Right lobe of liver (tissue), 4 donors: ENCODE results near the gene SPC24.

Experiments
- CTCF ChIP-seq, 4 donors: fragments of 200-600 bp in 3 of 4; fragments of 450-650 bp in 1 of 4; IDR thresholded peaks; one replicate each; pipeline versions ENCODE4 v1.5.1 to v1.8.0; 2016 to 2022; ENCODE audit warnings: antibody characterized with exemption in 4 of 4, mild to moderate bottlenecking in 2 of 4
- POLR2A ChIP-seq: fragments of 450-650 bp; IDR thresholded peaks from one replicate; pipeline ENCODE4 v1.6.1; 2017; ENCODE audit warnings: antibody characterized with exemption, mild to moderate bottlenecking
- donor health status: DM: no; HTN: no; CAD: no.
- donor health status: DM: no; HTN: no; CAD: no.
- donor health status: DM: no; HTN: yes; CAD: no.

- TF ChIP-seq CTCF (IDR thresholded peaks at IDR 0.05): no peak
- no peak for TF ChIP-seq POLR2A
Measured at GRCh38 chr19:11191273-11191755, 35.7 kb upstream of the SPC24 start.
